GM06990 (cell line): Measurements from ENCODE around the gene NOTCH1.
"Not testable (repeated sequence)": the region's sequence is repeated elsewhere in the genome, so short reads cannot be mapped to it uniquely, and the experiment has no call there.

ENCODE experiments used
- DNase-seq: peaks from one replicate; pipeline ENCODE4 v3.0.0-alpha.2; 2011; ENCODE audit not compliant: insufficient read length; ENCODE audit errors: extremely low read depth
- H3K27me3 ChIP-seq: replicated peaks from 2 replicates; pipeline ENCODE4 v1.6.0; 2011; ENCODE audit warnings: low read length; ENCODE audit not compliant: control insufficient read depth, insufficient read depth
- H3K36me3 ChIP-seq: 2 replicates; pipeline ENCODE4 v1.5.1; 2011; ENCODE audit warnings: low read length; ENCODE audit not compliant: control insufficient read depth, insufficient read depth
- H3K4me3 ChIP-seq: replicated peaks from 2 replicates; pipeline ENCODE4 v1.5.1; 2011; ENCODE audit warnings: low read depth, mild to moderate bottlenecking, control low read depth, low read length
- CTCF ChIP-seq: IDR thresholded peaks from 2 replicates; pipeline ENCODE4 v1.5.1; 2011; ENCODE audit warnings: low read length, control low read depth, mild to moderate bottlenecking, inconsistent platforms; ENCODE audit not compliant: insufficient read depth, poor library complexity, severe bottlenecking

NOTCH1 gene

GRCh38 chr9:136581614-136582447, 36.0 kb upstream of the NOTCH1 start:
- TF ChIP-seq CTCF, result no peak
- Histone ChIP-seq H3K36me3 (no peaks in the 10 kb centered on the region), H3K4me3 (no peak overlapping the region), H3K27me3 (no peaks in the 10 kb centered on the region; the same call in 1 of the 2 replicates)
- no peak for DNase-seq

GRCh38 chr9:136579650-136580219, 33.9 kb upstream of the NOTCH1 start:
- not testable (repeated sequence) for H3K4me3 ChIP-seq, H3K27me3 ChIP-seq, H3K36me3 ChIP-seq, DNase-seq

GRCh38 chr9:136578915-136579649, 33.2 kb upstream of the NOTCH1 start:
- Histone ChIP-seq H3K4me3 (no peak overlapping the region), H3K36me3 (no peaks in the 10 kb centered on the region), H3K27me3 (no peaks in the 10 kb centered on the region)
- DNase-seq, result no peak
- TF ChIP-seq CTCF, result peak; percentile 5

GRCh38 chr9:136578626-136578914, 32.7 kb upstream of the NOTCH1 start:
- no peak for DNase-seq
- Histone ChIP-seq H3K4me3 (no peak overlapping the region), H3K27me3 (no peaks in the 10 kb centered on the region), H3K36me3 (no peaks in the 10 kb centered on the region)
- no peak for TF ChIP-seq CTCF

GRCh38 chr9:136577941-136578625, 32.2 kb upstream of the NOTCH1 start:
- Histone ChIP-seq H3K4me3 (no peak overlapping the region), H3K27me3 (no peaks in the 10 kb centered on the region), H3K36me3 (no peaks in the 10 kb centered on the region)
- DNase-seq, result no peak
- TF ChIP-seq CTCF, result no peak

- DNase-seq, result no peak
- TF ChIP-seq CTCF, result no peak
- Histone ChIP-seq H3K36me3 (no peaks in the 10 kb centered on the region), H3K4me3 (no peak overlapping the region), H3K27me3 (no peaks in the 10 kb centered on the region; the same call in none of the 2 replicates)
Observed at GRCh38 chr9:136576269-136576626, 30.4 kb upstream of the NOTCH1 start.
